Ishikawa (cell line): ENCODE results near the gene GNPTAB.

Experiments
- CEBPB ChIP-seq: IDR thresholded peaks from 2 replicates; pipeline ENCODE4 v1.6.1; 2012
- CREB1 ChIP-seq: IDR thresholded peaks from 2 replicates; pipeline ENCODE4 v1.6.1; 2012; ENCODE audit warnings: low read depth
- EGR1 ChIP-seq: IDR thresholded peaks from 2 replicates; pipeline ENCODE4 v1.6.1; 2012
- EP300 ChIP-seq: IDR thresholded peaks from 2 replicates; pipeline ENCODE4 v1.6.1; 2012; ENCODE audit warnings: borderline replicate concordance
- FOXM1 ChIP-seq: IDR thresholded peaks from 2 replicates; pipeline ENCODE4 v1.6.1; 2012; ENCODE audit warnings: low read depth, borderline replicate concordance
- RAD21 ChIP-seq: IDR thresholded peaks from 2 replicates; pipeline ENCODE4 v1.6.1; 2012; ENCODE audit warnings: low read depth
- TAF1 ChIP-seq: IDR thresholded peaks from 2 replicates; pipeline ENCODE4 v1.6.1; 2012; ENCODE audit warnings: low read depth, mild to moderate bottlenecking
- YY1 ChIP-seq: IDR thresholded peaks from 2 replicates; pipeline ENCODE4 v1.6.1; 2012; ENCODE audit warnings: low read depth
- ZBTB7A ChIP-seq: IDR thresholded peaks from 2 replicates; pipeline ENCODE4 v1.6.1; 2012; ENCODE audit warnings: low read depth
- TF ChIP-seq, protein P1 (sequence below): IDR thresholded peaks from 2 replicates; pipeline ENCODE4 v1.6.1; 2012; ENCODE audit warnings: low read depth, mild to moderate bottlenecking
- TF ChIP-seq, protein P2 (sequence below): IDR thresholded peaks from 2 replicates; pipeline ENCODE4 v1.6.1; 2012

DNA sequence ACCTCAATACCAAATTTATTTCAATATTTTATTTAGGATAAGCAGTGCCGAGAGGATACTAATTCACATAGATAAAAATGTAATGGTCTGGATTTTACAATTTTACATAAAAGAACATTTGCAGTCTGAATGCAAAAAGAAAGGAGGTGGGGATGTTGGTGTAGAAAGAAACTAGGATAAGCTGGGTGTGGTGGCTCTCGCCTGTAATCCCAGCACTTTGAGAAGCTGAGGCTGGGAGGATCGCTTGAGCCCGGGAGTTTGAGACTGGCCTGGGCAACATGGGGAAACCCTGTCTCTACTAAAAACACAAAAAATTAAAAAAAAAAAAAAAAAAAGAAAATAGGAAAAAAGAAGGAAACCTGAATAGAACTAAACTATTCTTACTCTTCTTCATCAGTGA is 108.4 kb downstream of the GNPTAB start:
- TF ChIP-seq, protein P1, sequence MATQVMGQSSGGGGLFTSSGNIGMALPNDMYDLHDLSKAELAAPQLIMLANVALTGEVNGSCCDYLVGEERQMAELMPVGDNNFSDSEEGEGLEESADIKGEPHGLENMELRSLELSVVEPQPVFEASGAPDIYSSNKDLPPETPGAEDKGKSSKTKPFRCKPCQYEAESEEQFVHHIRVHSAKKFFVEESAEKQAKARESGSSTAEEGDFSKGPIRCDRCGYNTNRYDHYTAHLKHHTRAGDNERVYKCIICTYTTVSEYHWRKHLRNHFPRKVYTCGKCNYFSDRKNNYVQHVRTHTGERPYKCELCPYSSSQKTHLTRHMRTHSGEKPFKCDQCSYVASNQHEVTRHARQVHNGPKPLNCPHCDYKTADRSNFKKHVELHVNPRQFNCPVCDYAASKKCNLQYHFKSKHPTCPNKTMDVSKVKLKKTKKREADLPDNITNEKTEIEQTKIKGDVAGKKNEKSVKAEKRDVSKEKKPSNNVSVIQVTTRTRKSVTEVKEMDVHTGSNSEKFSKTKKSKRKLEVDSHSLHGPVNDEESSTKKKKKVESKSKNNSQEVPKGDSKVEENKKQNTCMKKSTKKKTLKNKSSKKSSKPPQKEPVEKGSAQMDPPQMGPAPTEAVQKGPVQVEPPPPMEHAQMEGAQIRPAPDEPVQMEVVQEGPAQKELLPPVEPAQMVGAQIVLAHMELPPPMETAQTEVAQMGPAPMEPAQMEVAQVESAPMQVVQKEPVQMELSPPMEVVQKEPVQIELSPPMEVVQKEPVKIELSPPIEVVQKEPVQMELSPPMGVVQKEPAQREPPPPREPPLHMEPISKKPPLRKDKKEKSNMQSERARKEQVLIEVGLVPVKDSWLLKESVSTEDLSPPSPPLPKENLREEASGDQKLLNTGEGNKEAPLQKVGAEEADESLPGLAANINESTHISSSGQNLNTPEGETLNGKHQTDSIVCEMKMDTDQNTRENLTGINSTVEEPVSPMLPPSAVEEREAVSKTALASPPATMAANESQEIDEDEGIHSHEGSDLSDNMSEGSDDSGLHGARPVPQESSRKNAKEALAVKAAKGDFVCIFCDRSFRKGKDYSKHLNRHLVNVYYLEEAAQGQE: no peak
- TF ChIP-seq CEBPB (no peak), EP300 (no peak), ZBTB7A (no peak), CREB1 (no peak), FOXM1 (no peak), EGR1 (no peak), RAD21 (no peak), YY1 (no peak), TAF1 (no peak)
- TF ChIP-seq, protein P2, sequence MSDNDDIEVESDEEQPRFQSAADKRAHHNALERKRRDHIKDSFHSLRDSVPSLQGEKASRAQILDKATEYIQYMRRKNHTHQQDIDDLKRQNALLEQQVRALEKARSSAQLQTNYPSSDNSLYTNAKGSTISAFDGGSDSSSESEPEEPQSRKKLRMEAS: no peak
